H1 (cell line): ENCODE data around the gene MGLL. TPM values are rescaled to one million over a fixed set of nuclear protein-coding genes. Genes with fewer than 3 reads are reported as not detected.

ENCODE experiments used
- CTCF ChIA-PET: fragments of 300-600 bp; sonication (Branson Sonifier 250); formaldehyde crosslinking; loops from one replicate; lab custom pipeline; 2021; ENCODE audit not compliant: partially characterized antibody; lab: Charles Lee
- POLR2A ChIA-PET: fragments of 300-600 bp; sonication (Branson Sonifier 250); formaldehyde crosslinking; loops from one replicate; lab custom pipeline; 2021; ENCODE audit warnings: inconsistent platforms; ENCODE audit not compliant: partially characterized antibody; lab: Charles Lee
- DNase-seq, 2 experiments: peaks; one replicate each; pipeline versions ENCODE4 v3.0.0 to v3.0.0-alpha.2; 2010 to 2022; ENCODE audit warnings: low spot score in 2 of 2, low read depth in 1 of 2, mixed read lengths in 1 of 2
- FAIRE-seq: peaks from 2 replicates; lab custom pipeline; 2011; peaks lifted over from hg19 to GRCh38; lab: Jason Lieb, UNC
- H2AFZ ChIP-seq: 2 replicates; pipeline ENCODE4 v1.8.1; 2012; ENCODE audit warnings: low read length, inconsistent platforms
- H2AK5ac ChIP-seq: 2 replicates; pipeline ENCODE4 v1.6.1; 2013; ENCODE audit warnings: low read depth, low read length
- H2BK120ac ChIP-seq: replicated peaks from 2 replicates; pipeline ENCODE3; 2013; ENCODE audit warnings: low read depth, low read length, inconsistent platforms
- H2BK12ac ChIP-seq: 2 replicates; pipeline ENCODE4 v1.6.1; 2013; ENCODE audit warnings: low read depth, low read length
- H2BK15ac ChIP-seq: 2 replicates; pipeline ENCODE4 v1.6.1; 2013; ENCODE audit warnings: low read length
- H2BK20ac ChIP-seq: 2 replicates; pipeline ENCODE4 v1.6.1; 2013; ENCODE audit warnings: low read length
- H2BK5ac ChIP-seq: 2 replicates; pipeline ENCODE4 v1.6.1; 2013; ENCODE audit warnings: low read depth, low read length
- H3K14ac ChIP-seq: 2 replicates; pipeline ENCODE4 v1.6.1; 2013; ENCODE audit warnings: inconsistent platforms; ENCODE audit not compliant: insufficient read length
- H3K18ac ChIP-seq: 2 replicates; pipeline ENCODE4 v1.6.1; 2013; ENCODE audit warnings: low read length; ENCODE audit errors: extremely low read depth
- H3K23ac ChIP-seq: 2 replicates; pipeline ENCODE4 v1.6.1; 2013; ENCODE audit warnings: inconsistent platforms; ENCODE audit not compliant: insufficient read length
- H3K23me2 ChIP-seq: 2 replicates; pipeline ENCODE4 v1.6.1; 2013; ENCODE audit warnings: low read depth, low read length
- H3K27ac ChIP-seq: 2 replicates; pipeline ENCODE4 v1.6.1; 2011; ENCODE audit warnings: low read depth, low read length, inconsistent platforms
- H3K27me3 ChIP-seq, 4 experiments: replicated peaks in 1 of 4; 1 replicate in 1 of 4; 2 replicates in 3 of 4; pipeline versions ENCODE4 v1.6.1 to v1.8.1; 2011 to 2013; ENCODE audit warnings: low read length in 3 of 4, mild to moderate bottlenecking in 3 of 4, inconsistent platforms in 2 of 4, mixed read lengths in 2 of 4, moderate library complexity in 1 of 4; ENCODE audit not compliant: control insufficient read depth in 3 of 4, insufficient read depth in 3 of 4; ENCODE audit errors: extremely low read depth in 1 of 4
- H3K36me3 ChIP-seq, 4 experiments: 2 replicates each; pipeline versions ENCODE4 v1.6.1 to v1.8.1; 2011 to 2013; ENCODE audit warnings: mild to moderate bottlenecking in 4 of 4, low read length in 3 of 4, moderate library complexity in 2 of 4, control low read depth in 1 of 4, inconsistent platforms in 1 of 4; ENCODE audit not compliant: insufficient read depth in 4 of 4, control insufficient read depth in 2 of 4
- H3K4ac ChIP-seq: replicated peaks from 2 replicates; pipeline ENCODE3; 2013; ENCODE audit warnings: low read length, low read depth, mixed read lengths, inconsistent platforms; ENCODE audit not compliant: insufficient read length
- H3K4me1 ChIP-seq, 4 experiments: replicated peaks in 1 of 4; 1 replicate in 1 of 4; 2 replicates in 3 of 4; pipeline versions ENCODE4 v1.6.1 to v1.8.1; 2011 to 2013; ENCODE audit warnings: low read length in 3 of 4, inconsistent platforms in 2 of 4, mixed read lengths in 1 of 4; ENCODE audit not compliant: insufficient read depth in 4 of 4, control insufficient read depth in 3 of 4
- H3K4me2 ChIP-seq, 2 experiments: 2 replicates each; pipeline versions ENCODE4 v1.6.1 to v1.8.1; 2011 to 2013; ENCODE audit warnings: low read depth in 2 of 2, low read length in 2 of 2, control low read depth in 1 of 2, inconsistent platforms in 1 of 2, mild to moderate bottlenecking in 1 of 2; ENCODE audit not compliant: insufficient read depth in 1 of 2
- H3K4me3 ChIP-seq, 4 experiments: fragments of 200-600, 300-600 bp in 1 of 4; sonication (generic), shearing (Covaris generic), sonication (Bioruptor Twin) in 1 of 4; 2 replicates each; pipeline versions ENCODE4 v1.5.1 to v1.8.1; 2011 to 2016; ENCODE audit warnings: low read length in 4 of 4, low read depth in 3 of 4, control low read depth in 2 of 4, inconsistent platforms in 2 of 4, mild to moderate bottlenecking in 2 of 4, mixed read lengths in 1 of 4, moderate library complexity in 1 of 4; ENCODE audit not compliant: insufficient read depth in 2 of 4; ENCODE audit errors: extremely low read depth in 1 of 4
- H3K56ac ChIP-seq: replicated peaks from 2 replicates; pipeline ENCODE3; 2013; ENCODE audit warnings: low read depth, mild to moderate bottlenecking, mixed read lengths, low read length, inconsistent platforms; ENCODE audit not compliant: insufficient read length
- H3K79me1 ChIP-seq: 2 replicates; pipeline ENCODE4 v1.6.1; 2013; ENCODE audit warnings: low read depth, low read length, control low read depth
- H3K79me2 ChIP-seq, 2 experiments: 2 replicates each; pipeline versions ENCODE4 v1.6.1 to v1.8.1; 2012 to 2013; ENCODE audit warnings: low read length in 2 of 2, mild to moderate bottlenecking in 2 of 2, inconsistent platforms in 1 of 2; ENCODE audit not compliant: insufficient read depth in 2 of 2, control insufficient read depth in 1 of 2
- H3K9ac ChIP-seq, 4 experiments: replicated peaks in 1 of 4; 1 replicate in 1 of 4; 2 replicates in 3 of 4; pipeline versions ENCODE4 v1.6.1 to v1.8.1; 2011 to 2013; ENCODE audit warnings: low read depth in 3 of 4, low read length in 3 of 4, control low read depth in 2 of 4, mild to moderate bottlenecking in 2 of 4, moderate library complexity in 2 of 4, inconsistent platforms in 1 of 4; ENCODE audit errors: extremely low read depth in 1 of 4
- H3K9me3 ChIP-seq, 2 experiments: 2 replicates each; pipeline versions ENCODE4 v1.6.1 to v1.8.1; 2012 to 2013; ENCODE audit warnings: mild to moderate bottlenecking in 2 of 2, moderate library complexity in 2 of 2, control low read depth in 1 of 2, inconsistent platforms in 1 of 2, low read depth in 1 of 2, low read length in 1 of 2, mixed read lengths in 1 of 2; ENCODE audit not compliant: insufficient read depth in 2 of 2
- H4K20me1 ChIP-seq, 2 experiments: replicated peaks in 1 of 2; 2 replicates each; pipeline versions ENCODE3 to v1.8.1; 2011 to 2013; ENCODE audit warnings: inconsistent platforms in 2 of 2, low read length in 2 of 2, mild to moderate bottlenecking in 1 of 2; ENCODE audit not compliant: insufficient read depth in 2 of 2, control insufficient read depth in 1 of 2
- H4K5ac ChIP-seq: 2 replicates; pipeline ENCODE4 v1.6.1; 2013; ENCODE audit warnings: low read length, low read depth, mixed read lengths, inconsistent platforms; ENCODE audit not compliant: insufficient read length
- H4K8ac ChIP-seq: 2 replicates; pipeline ENCODE4 v1.8.0; 2013; ENCODE audit warnings: mild to moderate bottlenecking, moderate library complexity, low read length, inconsistent platforms; ENCODE audit not compliant: insufficient read depth; ENCODE audit errors: extremely low read depth
- H4K91ac ChIP-seq: replicated peaks from 2 replicates; pipeline ENCODE3; 2013; ENCODE audit warnings: low read length, mixed read lengths, inconsistent platforms; ENCODE audit not compliant: insufficient read length
- ASH2L ChIP-seq: fragments of 200-600, 300-600 bp; sonication (generic); IDR thresholded peaks from one replicate; pipeline ENCODE4 v1.7.1; 2017; ENCODE audit warnings: low read length
- KDM4A ChIP-seq: IDR thresholded peaks from one replicate; pipeline ENCODE4 v1.7.1; 2012; ENCODE audit warnings: low read depth, mild to moderate bottlenecking, moderate library complexity, low read length, inconsistent platforms; ENCODE audit not compliant: severe bottlenecking
- RXRA ChIP-seq: IDR thresholded peaks from 2 replicates; pipeline ENCODE4 v1.6.1; 2011; ENCODE audit warnings: low read depth, mild to moderate bottlenecking, low read length, moderate library complexity; ENCODE audit not compliant: insufficient read depth
- WGBS, 2 experiments: shearing (Covaris generic) in 1 of 2; methylation state at CpG; one replicate each; pipeline versions ENCODE4 v1.1.6 to v1.1.7; 2013 to 2015; ENCODE audit warnings: low lambda C conversion rate in 2 of 2, mixed read lengths in 2 of 2, inconsistent platforms in 1 of 2, low coverage in 1 of 2, missing lambda C conversion rate in 1 of 2; ENCODE audit not compliant: insufficient replicate concordance in 2 of 2, insufficient coverage in 1 of 2, insufficient read length in 1 of 2; ENCODE audit errors: extremely low coverage in 1 of 2, missing lambda C conversion rate in 1 of 2; 5-methylcytosine and 5-hydroxymethylcytosine counted together
- polyA plus RNA-seq, 7 experiments: library from polyadenylated mRNA; depleted of rRNA in 3 of 7; stranded (reverse) in 5 of 7; unstranded in 2 of 7; fragments of >200 nt in 5 of 7; fragments of 200-250 nt in 2 of 7; gene quantifications; 1 replicate in 5 of 7; 2 replicates in 1 of 7; 4 replicates in 1 of 7; pipeline versions ENCODE4 v1.2.1 to v1.2.3, GENCODE V29; 2011 to 2013; ENCODE audit warnings: missing spikeins in 2 of 7, mixed read lengths in 2 of 7
- total RNA-seq: library from RNA; stranded (reverse); fragmentation: NEBNext Ultra II Directional; extraction: Animal tissue kit (Norgen Biotek cat#: 25700); gene quantifications from 2 replicates; pipeline ENCODE4 v1.2.1, GENCODE V29; 2021

MGLL gene
- total and polyA plus RNA-seq, 2 of the 8 experiments (the other 6 are each of a cell fraction or from before 2014, with no cell fraction given): 0.05 to 0.34 TPM

DNA sequence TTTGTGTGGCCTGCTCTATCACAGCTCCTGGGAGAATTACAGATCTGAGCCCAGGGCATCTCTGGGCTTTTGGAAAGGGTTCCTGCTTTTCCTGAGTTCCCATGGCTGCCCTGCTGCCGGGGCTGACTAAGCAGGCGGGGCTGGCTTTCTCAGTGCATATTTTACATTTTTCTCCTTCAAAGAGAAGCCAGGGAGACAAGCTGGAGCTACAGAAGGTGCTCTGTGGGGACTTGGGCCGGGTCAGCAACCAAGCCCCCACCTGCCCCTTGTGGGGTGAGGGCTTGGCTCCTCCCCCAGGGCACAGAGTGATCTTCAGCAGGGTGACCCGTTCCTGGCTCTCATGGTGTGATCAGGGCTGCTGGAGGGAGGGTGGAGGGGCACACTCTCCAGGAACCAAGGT, 132.2 kb downstream of the MGLL start:
- no peak overlapping the region for H4K5ac ChIP-seq
- no peaks in the 10 kb centered on the region for H3K79me2 ChIP-seq
- no peaks in the 10 kb centered on the region for H3K79me1 ChIP-seq
- DNase-seq (no peak), FAIRE-seq (no peak)
- no peak overlapping the region for H3K23ac ChIP-seq
- H3K9ac ChIP-seq: no peak overlapping the region
- no peak overlapping the region for H2BK20ac ChIP-seq
- H4K8ac ChIP-seq: peak overlapping the region; percentile 22; the same call in 1 of the 2 replicates
- H3K4ac ChIP-seq: no peak overlapping the region
- no peak overlapping the region for H3K27ac ChIP-seq
- no peaks in the 10 kb centered on the region for H3K36me3 ChIP-seq
- POLR2A ChIA-PET: no interaction called here
- no peak overlapping the region for H2BK120ac ChIP-seq
- TF ChIP-seq RXRA (no peak), KDM4A (no peak), ASH2L (no peak)
- H3K4me1 ChIP-seq: peaks cover 0 to 22% (median 5%) of the 10 kb centered on the region in 4 experiments; a peak in 6 of 7 replicates
- no peaks in the 10 kb centered on the region for H3K9me3 ChIP-seq
- H2BK5ac ChIP-seq: no peak overlapping the region
- H4K91ac ChIP-seq: no peak overlapping the region
- no peak overlapping the region for H3K4me2 ChIP-seq
- no peaks in the 10 kb centered on the region for H4K20me1 ChIP-seq
- peaks cover 16% of the 10 kb centered on the region; the same call in 1 of the 2 replicates for H3K23me2 ChIP-seq
- peak overlapping the region; percentile 7; the same call in 1 of the 2 replicates for H3K18ac ChIP-seq
- CTCF ChIA-PET: interaction anchor here (0.8 to 12.8 kb wide), 17 partner anchors 9 to 281 kb away, joined by 3 to 172 read pairs (median 5); no protein-coding TSS in a partner anchor
- 79% methylated on average over 4 of the region's 4 CpGs; no CpG with 5 or more reads in 1 of the 2 experiments for WGBS, 2 experiments
- H2AK5ac ChIP-seq: no peak overlapping the region
- 0 out of 2 replicates have a peak overlapping the region, but pooled peaks have one; percentile 38 for H2AFZ ChIP-seq
- no peak overlapping the region for H3K56ac ChIP-seq
- no peak overlapping the region for H2BK12ac ChIP-seq
- no peak overlapping the region for H3K14ac ChIP-seq
- H3K27me3 ChIP-seq: no peaks in the 10 kb centered on the region
- no peak overlapping the region; a peak in 1 of 8 replicates for H3K4me3 ChIP-seq
- H2BK15ac ChIP-seq: peak overlapping the region; percentile 53; the same call in 1 of the 2 replicates
